Measurements from ENCODE around the gene TMEM167A.

The TMEM167A gene

GRCh38 chr5:83076742-83077661 lies at the start of gene TMEM167A, which contains the start of gene XRCC4:
TMEM167A (minus strand) TSS chr5:83077394; CDS start chr5:83077323, 71 bp downstream.
XRCC4 (plus strand) TSS chr5:83077547; CDS start chr5:83104920, 27,373 bp downstream.
- DNase-seq (ENCODE audit: low read depth): peak; percentile 94

GRCh38 chr5:83126501-83126900 lies 49.3 kb upstream of the TMEM167A start:
- no peak for DNase-seq (ENCODE audit: low read depth)

GRCh38 chr5:83125560-83125959 lies 48.4 kb upstream of the TMEM167A start:
- no peak for DNase-seq (ENCODE audit: low read depth)

GRCh38 chr5:83124593-83124992 lies 47.4 kb upstream of the TMEM167A start:
- no peak for DNase-seq (ENCODE audit: low read depth)

GRCh38 chr5:83118976-83119375 lies 41.8 kb upstream of the TMEM167A start:
- DNase-seq (ENCODE audit: low read depth): no peak

GRCh38 chr5:83118471-83118870 lies 41.3 kb upstream of the TMEM167A start:
- DNase-seq (ENCODE audit: low read depth): no peak

GRCh38 chr5:83115816-83116215 lies 38.6 kb upstream of the TMEM167A start:
- DNase-seq (ENCODE audit: low read depth): no peak

- DNase-seq (ENCODE audit: low read depth): no peak
Observed at GRCh38 chr5:83109380-83109779, 32.2 kb upstream of the TMEM167A start.

- no peak for DNase-seq (ENCODE audit: low read depth)
Observed at GRCh38 chr5:83107692-83108420, 30.7 kb upstream of the TMEM167A start.

- DNase-seq (ENCODE audit: low read depth): no peak
Observed at GRCh38 chr5:83104021-83104420, 26.8 kb upstream of the TMEM167A start.

- DNase-seq (ENCODE audit: low read depth): no peak
Observed at GRCh38 chr5:83102364-83102980, 25.3 kb upstream of the TMEM167A start.

- no peak for DNase-seq (ENCODE audit: low read depth)
Observed at GRCh38 chr5:83101514-83101913, 24.3 kb upstream of the TMEM167A start.

GRCh38 chr5:83099445-83099844 lies 22.3 kb upstream of the TMEM167A start:
- no peak for DNase-seq (ENCODE audit: low read depth)

GRCh38 chr5:83099001-83099400 lies 21.8 kb upstream of the TMEM167A start:
- no peak for DNase-seq (ENCODE audit: low read depth)

- DNase-seq (ENCODE audit: low read depth): no peak
Observed at GRCh38 chr5:83097689-83098231, 20.6 kb upstream of the TMEM167A start.

- no peak for DNase-seq (ENCODE audit: low read depth)
Observed at GRCh38 chr5:83096660-83097339, 19.6 kb upstream of the TMEM167A start.

- DNase-seq (ENCODE audit: low read depth): peak; percentile 67
Observed at GRCh38 chr5:83095957-83096539, 18.9 kb upstream of the TMEM167A start.

- no peak for DNase-seq (ENCODE audit: low read depth)
Observed at GRCh38 chr5:83095163-83095956, 18.2 kb upstream of the TMEM167A start.

GRCh38 chr5:83093692-83094091 lies 16.5 kb upstream of the TMEM167A start:
- DNase-seq (ENCODE audit: low read depth): no peak

- no peak for DNase-seq (ENCODE audit: low read depth)
Observed at GRCh38 chr5:83092619-83093018, 15.4 kb upstream of the TMEM167A start.
